ENCODE data around the gene IL17B.

Gene IL17B

DNA sequence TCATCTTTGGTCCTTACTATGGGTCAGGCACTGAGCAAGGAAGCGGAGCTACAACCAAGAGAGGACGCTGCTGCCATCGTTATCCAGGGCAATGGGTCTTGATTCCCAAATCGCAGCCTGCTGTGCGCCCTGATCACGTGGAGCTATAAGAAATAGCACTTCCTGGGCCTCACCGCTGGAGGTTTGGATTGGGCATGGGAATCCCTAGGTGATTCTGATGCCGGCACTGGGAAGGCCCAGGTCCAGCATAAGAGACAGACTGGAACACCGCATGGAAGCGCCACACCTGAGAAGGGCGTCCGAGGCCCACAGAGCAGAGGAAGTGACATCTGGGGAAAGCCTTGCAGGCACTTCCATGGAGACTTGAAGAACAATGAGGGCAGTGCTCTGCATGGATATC, 3.0 kb downstream of the IL17B start:
- DNase-seq: no peak

DNA sequence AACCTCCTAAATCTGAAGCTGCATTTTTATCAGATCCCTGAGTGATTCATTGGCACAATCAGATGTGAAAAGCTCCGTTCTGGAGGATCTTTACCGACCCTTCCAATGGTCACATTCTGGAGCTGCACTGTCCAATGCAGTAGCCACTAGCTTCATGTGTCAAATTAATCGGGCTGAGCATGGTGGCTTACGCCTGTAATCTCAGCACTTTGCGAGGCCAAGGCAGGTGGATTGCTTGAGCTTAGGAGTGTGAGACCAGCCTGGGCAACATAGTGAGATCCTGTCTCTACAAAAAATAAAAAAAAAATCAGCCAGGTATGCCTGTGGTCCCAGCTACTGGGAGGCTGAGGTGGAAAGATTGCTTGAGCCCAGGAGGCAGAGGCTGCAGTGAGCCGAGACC, 3.7 kb downstream of the IL17B start:
- no peak for DNase-seq

DNA sequence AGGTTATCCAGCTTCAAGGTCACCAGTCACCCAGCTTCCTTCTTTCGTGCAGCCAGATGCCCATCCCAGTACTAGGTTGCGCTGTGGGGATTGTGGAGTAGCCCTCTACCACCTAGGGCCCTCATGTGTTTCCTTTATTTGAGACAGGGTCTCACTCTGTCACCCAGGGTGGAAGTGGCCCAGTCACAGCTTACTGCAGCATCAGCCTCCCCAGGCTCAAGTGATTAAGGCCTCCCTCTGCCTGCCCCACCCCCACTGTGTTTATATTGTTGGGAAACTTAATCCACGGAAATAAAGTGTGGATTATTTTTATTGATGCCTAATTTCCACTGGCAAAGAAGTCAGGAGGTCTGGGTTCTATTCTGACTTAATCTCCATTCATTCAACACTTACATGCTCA, 4.3 kb downstream of the IL17B start:
- DNase-seq: no peak

DNA sequence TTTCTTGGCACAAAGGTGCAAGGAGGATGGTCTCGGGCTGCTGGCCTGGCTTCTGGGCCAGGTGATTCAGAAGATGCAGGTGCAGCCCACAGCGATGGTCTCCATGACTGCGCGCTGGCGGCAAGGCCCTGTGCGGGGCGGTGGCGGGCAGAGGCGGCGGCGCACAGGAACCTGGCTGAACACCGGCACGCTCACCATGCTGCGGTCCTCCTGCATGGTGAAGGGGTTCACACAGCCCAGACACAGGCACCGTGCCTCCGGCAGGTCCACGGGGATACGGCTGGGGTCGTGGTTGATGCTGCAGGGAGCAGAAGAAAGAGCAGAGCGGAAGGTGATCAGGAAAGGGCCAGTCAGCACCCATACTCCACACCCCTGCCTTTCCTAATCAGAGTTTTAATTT, 4.8 kb downstream of the IL17B start:
- no peak for DNase-seq

GRCh38 chr5:149372932-149373331, 6.2 kb downstream of the IL17B start:
- DNase-seq: no peak

- no peak for DNase-seq
Measured at GRCh38 chr5:149372076-149372795, 6.9 kb downstream of the IL17B start.

- DNase-seq: peak; percentile 90
Measured at GRCh38 chr5:149371296-149371962, 7.7 kb downstream of the IL17B start.

DNA sequence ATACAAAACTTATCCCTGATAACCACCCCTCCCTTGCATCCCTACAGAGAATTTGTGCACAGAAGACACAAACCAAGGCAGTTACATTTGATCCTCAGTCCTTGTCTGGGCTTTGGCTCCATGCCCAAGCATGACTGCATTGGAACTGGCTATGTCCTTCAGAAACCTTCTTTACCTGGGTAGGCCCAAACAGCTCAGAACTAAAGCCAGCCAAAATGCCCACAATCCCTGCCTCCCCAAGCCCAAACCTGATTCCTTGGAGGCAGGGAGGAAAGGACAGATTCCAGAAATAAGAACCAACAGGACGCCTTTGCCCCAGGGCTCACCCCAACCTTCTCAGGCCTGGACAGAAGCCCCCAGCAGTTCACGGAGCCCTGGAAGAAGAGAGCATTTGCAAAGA, 8.2 kb downstream of the IL17B start:
- no peak for DNase-seq

DNA sequence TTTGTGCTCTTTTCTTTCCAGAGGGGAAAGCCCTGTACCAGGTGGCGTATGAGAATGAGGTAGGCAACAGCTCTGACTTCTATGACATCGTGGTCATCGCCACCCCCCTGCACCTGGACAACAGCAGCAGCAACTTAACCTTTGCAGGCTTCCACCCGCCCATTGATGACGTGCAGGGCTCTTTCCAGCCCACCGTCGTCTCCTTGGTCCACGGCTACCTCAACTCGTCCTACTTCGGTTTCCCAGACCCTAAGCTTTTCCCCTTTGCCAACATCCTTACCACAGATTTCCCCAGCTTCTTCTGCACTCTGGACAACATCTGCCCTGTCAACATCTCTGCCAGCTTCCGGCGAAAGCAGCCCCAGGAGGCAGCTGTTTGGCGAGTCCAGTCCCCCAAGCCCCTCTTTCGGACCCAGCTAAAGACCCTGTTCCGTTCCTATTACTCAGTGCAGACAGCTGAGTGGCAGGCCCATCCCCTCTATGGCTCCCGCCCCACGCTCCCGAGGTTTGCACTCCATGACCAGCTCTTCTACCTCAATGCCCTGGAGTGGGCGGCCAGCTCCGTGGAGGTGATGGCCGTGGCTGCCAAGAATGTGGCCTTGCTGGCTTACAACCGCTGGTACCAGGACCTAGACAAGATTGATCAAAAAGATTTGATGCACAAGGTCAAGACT, 11.0 kb downstream of the IL17B start:
- no peak for DNase-seq

GRCh38 chr5:149367249-149367971, 11.7 kb downstream of the IL17B start:
- DNase-seq: peak; percentile 92

DNA sequence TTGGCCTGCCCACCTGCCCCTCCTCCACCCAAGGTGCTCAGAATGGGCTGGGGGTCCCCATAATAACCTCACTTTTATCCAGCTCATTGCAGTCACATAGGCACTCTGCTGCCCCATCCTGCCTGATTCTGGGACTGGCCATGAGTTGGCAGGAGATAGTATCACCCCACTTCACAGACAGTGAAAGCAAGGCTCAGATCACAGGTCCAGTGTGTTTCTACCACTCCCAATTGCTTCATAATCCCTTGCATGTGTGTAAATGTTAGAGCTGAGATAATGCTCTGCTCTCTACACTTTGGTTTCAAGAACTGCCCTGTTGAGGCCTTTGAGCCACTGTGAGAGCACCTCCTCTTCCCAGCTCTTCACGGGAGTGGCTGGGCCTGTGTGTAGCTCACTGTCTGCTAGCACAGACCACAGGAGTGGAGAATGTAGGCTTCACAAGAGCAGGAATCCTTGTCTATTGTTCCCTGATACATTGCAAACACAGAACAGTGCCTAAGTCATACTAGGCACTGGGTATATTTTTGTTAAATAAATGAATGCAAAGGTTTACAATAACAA, 12.8 kb downstream of the IL17B start:
- peak; percentile 66 for DNase-seq

DNA sequence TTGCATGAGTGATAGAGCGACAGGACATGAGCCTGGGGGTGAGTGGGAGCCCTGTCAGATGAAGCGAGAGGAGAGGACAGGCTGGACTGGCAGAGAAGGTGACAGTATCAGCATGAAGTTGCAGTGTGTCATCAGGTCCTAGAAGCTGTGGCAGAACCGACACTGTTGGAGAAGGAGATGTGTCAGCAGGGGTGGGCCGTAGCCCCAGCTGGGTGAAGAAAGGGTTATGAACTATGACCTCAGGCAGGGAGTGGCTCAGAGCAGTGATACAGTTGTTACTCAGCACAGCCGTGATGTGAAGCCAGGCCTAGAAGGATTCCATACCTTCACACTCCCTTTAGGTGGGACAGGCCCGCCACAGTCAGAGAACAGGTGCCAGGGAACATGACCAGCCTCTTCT, 13.7 kb downstream of the IL17B start:
- DNase-seq: no peak

GRCh38 chr5:149364719-149365118, 14.4 kb downstream of the IL17B start:
- DNase-seq: no peak

GRCh38 chr5:149363936-149364335, 15.2 kb downstream of the IL17B start:
- DNase-seq: no peak

- DNase-seq: peak; percentile 41
Measured at GRCh38 chr5:149363358-149363757, 15.7 kb downstream of the IL17B start.

GRCh38 chr5:149362541-149362940, 16.6 kb downstream of the IL17B start:
- no peak for DNase-seq

DNA sequence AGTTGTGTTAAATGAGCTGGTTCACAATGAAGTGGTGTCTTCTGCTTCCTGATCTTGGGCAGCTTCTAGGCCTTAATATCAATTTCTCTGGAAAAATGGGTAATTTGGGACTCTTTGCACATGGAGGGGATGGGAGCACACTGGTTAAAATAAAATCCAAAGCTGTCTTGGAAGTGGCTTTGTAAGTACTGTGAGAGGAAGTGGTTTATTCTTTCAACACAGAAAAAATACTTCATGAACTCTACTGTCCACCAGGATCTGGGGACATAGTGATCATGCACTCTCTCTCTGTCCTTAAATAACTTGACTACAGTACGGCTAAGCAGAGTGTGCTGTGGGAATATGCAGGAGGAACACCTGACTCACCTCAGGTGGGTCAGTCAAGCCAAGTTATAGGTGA, 18.8 kb downstream of the IL17B start:
- no peak for DNase-seq

- DNase-seq: peak; percentile 29
Measured at GRCh38 chr5:149358868-149359495, 20.1 kb downstream of the IL17B start.

GRCh38 chr5:149358294-149358651, 20.8 kb downstream of the IL17B start:
- peak; percentile 67 for DNase-seq

- peak; percentile 99 for DNase-seq
Measured at GRCh38 chr5:149357370-149358293, 21.5 kb downstream of the IL17B start, which contains the start of gene PCYOX1L. Gene PCYOX1L, plus strand, starts transcription at chr5:149358046. Its CDS starts 23 bp downstream, at chr5:149358069.

- no peak for DNase-seq
Measured at GRCh38 chr5:149356391-149356790, 22.7 kb downstream of the IL17B start.

All from hematopoietic multipotent progenitor cell treated with erythropoietin and hydrocortisone succinate and interleukin-3 and kit ligand, for 6 days (in vitro differentiated cells).